T-helper 2 cell treated with Interferon-gamma antibody and Interleukin-4, amounts not matched to agents 100 ng/mL and 5 ng/mL, for 36 hours (primary cell): ENCODE data around the gene POP4. TPM values are rescaled to one million over a fixed set of nuclear protein-coding genes. Genes with fewer than 3 reads are reported as not detected.

Experiments
- intact Hi-C: fragments of 100-400 bp; cut with micrococcal nuclease; formaldehyde crosslinking; loops from one replicate; pipeline ENCODE4 v1.15.1; 2023
- total RNA-seq: library from RNA; stranded (reverse); gene quantifications from 2 replicates; pipeline ENCODE4 v1.2.3, GENCODE V29; 2022

Gene POP4
- total RNA-seq, 1 donor from 2014 or later: 104 TPM

DNA sequence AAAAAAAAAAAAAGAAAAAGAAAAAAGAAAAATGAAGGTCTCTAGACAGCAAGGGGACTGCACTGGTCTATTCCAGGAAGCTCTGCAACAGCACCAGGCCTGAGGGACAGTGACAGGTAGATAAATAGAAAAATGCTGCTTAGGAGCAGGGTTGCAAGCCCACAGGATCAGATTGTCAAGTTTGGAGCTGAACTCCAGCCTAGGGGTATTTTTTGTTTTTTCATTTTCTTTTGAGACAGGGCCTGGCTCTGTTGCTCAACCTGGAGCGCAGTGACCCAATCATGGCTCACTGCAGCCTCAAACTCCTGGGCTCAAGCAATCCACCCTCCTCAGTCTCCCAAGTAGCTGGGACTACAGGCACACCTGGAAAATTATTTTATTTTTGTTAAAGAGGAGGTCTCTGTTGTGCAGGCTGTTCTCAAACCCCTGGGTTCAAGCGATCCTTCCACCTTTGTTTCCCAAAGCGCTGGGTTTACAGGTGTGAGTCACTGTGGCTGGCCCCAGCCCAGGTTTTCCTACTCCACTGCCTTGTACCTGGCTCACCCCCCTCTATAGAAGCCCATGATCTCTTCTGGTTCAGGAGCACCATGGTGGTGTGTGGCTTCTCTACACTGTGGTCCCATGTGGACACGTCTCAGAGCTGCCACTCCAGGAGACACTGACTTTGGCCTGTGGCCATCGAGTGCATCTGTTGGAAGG, 23.9 kb downstream of the POP4 start:
- intact Hi-C loops: no loop called here

DNA sequence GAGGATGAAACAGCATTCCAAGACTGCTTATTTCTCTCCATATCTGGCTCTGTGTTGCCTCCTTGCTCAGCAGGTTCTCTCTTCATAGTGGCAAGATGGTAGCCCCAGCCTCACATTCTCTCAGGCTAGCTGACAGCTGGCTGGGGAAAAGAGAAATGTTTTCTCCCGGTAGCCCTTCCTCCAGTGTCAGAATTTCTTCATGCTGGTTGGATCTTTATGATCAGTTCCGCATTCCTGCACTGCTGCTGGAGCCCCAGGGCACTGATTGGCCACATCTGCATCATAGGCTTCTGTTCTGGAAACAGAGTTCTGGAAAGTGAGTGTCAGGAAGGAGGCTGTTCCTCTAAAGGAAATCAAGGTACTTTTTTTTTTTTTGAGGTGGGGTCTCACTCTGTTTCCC, 24.6 kb downstream of the POP4 start:
- intact Hi-C loops: no loop called here

DNA sequence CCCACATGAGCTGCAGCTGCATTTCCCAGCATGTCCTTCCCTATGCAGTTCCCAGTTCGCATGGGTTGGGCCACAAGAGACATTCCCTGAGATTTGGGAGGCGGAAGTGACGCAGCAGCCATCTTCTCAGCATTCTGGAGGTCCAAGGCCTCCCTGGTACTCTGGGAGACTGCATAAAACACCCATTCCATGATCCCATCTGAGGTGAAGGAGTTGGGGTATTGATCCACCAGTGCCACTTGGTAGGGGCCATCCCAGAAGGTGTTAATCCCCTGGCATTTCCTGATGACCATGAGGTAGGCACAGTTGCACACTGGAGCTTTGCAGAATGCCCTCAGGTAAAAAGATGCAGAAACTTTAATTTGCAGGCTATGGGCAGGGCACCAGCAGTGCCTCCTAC, 25.4 kb downstream of the POP4 start:
- intact Hi-C loops: no loop called here

DNA sequence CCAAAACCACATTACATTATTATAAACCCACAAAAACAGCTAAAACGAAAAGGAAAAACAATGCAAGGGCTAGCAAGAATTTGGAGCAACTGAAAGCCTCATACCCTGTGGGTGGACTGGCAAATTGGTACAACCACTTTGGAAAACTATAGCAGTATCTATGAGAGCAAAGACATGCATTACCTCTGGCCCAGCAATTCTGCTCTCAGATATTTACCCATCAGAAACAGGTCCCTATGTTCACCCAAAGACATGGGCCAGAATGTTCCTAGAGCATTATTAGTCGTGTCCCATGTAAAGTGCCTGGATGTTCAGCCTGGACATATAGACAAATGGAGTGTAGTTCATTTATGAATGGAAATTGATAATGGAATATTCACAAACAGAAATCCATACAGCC, 27.9 kb downstream of the POP4 start:
- intact Hi-C loops: no loop called here

DNA sequence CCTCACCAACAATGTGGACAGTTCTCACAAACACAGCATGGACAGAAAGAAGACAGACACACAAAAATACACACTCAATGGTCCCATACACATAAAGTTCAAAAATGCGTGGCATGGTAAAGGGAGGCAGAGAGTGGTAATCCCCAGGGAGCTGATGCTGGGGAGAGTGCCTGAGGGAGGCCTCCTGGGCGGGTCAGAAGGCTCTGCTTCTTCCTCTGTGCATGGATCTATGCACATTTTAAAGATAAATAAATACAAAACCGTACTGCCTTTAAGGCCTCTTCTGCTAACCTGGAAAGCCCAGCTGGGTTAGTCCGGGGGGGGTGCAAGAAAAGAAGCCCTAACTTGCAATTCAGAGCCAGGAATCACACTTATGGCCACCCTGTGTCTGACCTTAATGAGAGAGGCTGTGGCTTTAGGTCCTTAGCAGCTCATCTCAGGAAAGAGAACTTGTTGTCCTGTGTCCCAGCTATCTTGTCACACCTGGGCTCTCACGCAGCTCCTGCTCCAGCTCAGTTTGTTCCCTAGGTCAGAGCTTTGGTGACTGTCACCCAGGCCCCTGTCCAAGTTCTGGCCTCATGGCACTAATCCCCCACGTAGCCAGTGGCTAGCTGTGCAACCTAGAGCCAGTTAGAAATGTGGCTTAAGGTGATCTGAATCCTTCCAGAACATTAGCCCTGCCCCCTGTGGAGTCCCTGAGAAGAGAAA, 28.5 kb downstream of the POP4 start:
- intact Hi-C loops: no loop called here

DNA sequence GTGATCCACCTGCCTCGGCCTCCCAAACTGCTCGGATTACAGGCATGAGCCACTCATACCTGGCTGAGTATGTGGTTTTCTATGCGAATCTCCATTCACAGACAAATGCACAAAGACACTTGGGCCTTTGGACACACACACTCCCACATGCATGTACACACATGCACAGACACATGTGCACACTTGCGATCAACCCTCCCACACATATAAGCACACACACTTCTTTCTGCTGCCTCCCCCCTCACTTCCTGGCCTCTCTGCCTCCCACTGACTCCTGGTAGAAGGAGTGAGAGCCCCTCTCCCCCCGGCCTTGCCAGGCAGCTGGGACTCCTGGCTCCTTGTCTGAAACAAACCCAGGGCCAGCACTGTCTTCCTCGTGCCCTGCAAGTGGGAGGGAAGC, 29.9 kb downstream of the POP4 start:
- intact Hi-C loops: no loop called here

DNA sequence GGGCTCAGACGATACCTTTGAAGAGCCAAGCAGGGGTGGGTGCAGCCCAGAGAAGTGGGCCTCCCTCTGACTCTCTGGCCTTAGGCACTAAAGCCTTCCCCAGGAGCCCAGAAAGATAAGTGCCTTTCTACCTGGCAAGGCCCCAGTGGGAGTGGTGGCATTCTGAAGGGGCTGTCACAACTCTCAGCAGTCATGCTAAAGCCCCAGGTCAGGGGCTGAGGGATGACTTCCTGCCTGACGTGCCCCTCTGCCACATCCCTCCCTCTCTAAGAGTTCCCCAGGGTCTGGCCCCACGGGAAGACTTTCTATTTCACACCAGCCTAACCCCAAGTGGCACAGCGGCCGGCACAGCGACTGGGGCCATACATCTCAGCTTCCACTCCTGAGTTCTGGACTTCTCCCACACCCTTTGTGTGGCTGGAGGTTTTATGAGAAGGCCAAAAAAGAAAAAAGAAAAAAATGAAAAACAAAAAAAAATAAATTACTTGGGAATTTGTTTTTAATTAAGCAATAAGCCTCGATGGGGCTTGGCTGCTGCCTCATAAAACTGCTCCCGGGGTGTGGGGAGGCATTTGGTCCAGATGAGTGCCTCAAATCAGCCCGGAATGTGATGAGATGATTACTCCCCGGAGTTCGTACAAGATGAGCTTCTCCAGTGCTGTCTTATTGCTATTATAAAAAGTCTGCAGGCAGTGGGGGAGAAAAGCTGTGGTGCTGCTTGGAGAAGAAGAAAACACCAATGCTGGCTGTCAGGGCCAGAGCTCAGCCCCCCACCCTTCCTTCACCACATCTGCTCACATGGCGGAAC, 30.7 kb downstream of the POP4 start:
- intact Hi-C loops: no loop called here

DNA sequence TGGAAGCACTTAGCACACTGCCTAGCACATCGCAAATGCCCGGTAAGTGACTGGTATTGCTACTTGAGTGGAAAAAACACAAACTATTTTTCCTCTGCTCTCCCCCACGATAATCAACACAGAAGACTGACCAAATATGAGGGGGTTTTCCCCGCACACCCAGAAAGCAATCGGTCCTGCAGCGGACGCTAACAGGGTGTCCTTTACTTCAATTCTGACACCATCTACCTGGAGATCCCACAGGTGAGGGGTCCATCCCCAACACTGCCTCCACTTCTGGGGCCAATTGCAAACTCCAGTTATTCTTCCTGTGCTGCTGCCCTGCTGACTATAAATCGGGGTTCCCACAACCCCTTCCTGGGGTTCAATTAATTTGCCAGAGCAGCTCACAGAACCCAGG, 33.0 kb downstream of the POP4 start:
- intact Hi-C loops: no loop called here

DNA sequence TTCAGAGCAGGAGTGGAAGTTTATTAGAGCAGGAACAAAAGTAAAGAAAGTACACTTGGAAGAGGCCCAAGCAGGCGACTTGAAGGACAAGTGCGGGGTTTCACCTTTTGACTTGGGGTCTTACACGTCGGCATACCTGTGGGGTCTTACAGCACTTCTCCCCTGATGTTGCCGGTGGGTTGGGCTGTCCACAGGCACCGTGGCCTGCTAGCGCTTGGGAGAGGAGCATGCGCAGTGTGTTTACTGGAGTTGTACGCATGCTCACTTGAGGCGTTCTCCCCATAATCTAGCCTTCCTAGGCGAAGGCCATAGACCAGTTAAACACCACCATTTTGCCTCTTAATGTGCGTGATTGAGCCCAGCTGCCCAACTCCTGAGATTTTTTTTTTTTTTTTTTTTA, 34.1 kb downstream of the POP4 start:
- intact Hi-C loops: no loop called here

DNA sequence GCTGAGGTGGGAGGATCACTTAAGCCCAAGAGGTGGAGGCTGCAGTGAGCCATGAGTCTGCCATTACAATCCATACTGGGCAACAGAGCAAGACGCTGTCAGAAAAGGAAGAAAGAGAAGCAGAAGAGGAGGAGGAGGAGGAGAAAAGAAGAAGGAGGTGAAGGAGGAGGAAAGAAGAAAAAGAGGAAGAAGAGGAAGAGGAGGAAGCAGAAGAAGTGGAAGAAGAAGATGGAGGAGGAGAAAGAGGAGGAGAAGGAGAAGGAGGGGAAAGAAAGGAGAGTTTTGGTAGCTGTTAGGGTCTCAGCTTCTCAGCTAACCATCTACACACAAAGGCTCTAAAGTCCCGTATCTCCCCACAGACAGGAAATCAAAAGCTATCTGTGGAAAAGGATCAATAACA, 35.5 kb downstream of the POP4 start:
- intact Hi-C loops: no loop called here

DNA sequence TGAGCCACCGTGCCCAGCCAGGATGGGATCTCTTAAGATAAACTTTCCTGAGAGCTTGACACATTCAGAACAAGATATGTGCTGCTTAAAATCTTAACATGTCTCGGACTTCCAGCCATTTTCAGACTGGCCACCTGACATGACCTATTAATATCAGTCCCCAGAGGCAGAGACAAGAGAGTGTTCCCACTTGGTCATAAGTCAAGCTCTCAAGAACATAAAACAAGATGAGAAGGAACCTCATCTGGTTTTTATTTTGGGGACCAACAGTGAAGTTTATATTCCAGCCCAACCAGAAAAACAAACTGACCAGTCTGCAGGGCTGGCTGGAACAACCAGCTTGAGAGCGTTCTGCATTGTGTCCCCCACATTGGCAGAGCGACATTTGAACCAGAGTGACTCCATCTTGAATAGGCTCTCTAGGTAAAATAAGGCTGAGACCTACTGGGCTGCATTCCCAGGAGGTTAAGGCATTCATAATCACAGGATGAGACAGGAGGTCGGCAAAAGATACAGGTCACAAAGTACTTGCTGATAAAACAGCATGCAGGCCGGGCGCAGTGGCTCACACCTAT, 37.4 kb downstream of the POP4 start:
- intact Hi-C loops: no loop called here

DNA sequence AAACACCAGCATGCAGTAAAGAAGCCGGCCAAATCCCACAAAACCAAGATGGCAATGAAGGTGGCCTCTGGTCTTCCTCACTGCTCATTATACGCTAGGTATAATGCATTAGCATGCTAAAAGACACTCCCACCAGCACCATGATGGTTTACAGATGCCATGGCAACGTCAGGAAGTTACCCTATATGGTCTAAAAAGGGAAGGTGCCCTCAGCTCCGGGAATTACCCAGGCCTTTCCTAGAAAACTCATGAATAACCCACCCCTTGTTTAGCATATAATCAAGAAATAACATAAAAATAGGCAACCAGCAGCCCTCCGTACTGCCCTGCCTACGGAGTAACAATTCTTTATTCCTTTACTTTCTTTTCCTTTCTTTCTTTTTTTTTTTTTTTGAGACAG, 38.1 kb downstream of the POP4 start:
- intact Hi-C loops: no loop called here

DNA sequence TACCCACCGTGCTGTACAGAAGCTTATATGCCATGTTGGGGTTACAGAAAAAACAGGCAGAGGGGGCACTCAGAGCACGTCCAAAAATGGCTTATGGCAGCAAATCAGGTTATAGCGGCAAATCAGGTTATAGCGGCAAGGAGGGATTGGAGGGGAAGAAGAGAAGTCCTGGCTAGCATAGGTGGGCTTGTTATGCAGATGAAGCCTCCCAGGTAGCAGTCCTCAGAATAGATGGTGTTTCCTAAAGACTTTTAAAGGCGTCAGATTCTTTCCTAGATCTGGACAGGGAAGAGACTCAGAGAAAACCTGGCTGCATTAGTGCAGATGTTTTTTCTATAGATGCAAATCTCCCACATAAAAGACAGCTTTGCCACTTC, 39.4 kb downstream of the POP4 start:
- intact Hi-C loops: no loop called here

DNA sequence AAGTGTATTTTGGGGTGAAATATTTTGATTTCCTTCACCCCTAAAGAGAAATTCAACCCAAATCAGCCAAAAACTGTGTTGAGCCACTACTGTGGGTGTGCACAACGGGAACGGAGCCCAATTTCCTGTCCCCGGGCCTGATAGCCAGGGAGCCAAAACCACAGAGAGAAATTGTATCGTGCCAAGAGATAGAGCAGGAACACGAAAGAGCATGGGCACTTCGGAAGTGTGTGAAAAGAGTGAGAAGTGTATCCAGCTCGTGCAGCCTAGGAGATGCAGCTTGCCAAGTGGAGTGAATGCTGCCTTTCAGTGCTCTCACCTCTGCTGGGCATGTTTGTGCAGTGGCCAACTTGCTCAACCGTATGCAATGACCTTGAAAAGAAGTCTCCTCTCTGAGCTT, 39.8 kb downstream of the POP4 start:
- intact Hi-C loops: no loop called here

DNA sequence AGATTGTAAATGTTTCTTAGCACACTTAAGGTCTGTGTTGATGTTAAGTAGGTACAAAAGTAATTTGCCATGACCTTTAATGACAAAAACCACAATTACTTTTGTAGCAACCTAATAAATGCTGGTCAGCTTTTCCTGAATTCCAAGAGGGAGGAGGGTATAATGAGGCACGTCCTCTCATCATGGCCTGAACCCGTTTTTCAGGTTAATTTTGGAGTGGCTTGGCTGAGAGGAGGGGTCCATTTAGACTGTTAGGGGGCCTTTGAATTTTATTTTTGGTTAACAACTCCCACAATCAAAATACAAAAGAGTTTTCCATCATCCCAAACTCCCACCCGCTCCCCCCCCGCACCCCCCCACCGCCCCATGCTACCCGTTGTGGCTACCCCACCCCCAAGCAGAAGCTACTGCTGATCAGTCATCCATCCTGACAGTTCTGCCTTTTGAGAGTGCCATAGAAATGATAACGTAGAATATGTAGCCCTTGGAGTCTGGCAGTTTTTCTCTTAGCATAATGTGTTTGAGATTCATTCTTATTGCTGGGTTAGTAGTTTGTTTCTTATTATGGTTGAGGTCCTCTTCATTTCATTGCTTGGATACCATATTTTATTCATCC, 44.8 kb downstream of the POP4 start:
- intact Hi-C loops: no loop called here

DNA sequence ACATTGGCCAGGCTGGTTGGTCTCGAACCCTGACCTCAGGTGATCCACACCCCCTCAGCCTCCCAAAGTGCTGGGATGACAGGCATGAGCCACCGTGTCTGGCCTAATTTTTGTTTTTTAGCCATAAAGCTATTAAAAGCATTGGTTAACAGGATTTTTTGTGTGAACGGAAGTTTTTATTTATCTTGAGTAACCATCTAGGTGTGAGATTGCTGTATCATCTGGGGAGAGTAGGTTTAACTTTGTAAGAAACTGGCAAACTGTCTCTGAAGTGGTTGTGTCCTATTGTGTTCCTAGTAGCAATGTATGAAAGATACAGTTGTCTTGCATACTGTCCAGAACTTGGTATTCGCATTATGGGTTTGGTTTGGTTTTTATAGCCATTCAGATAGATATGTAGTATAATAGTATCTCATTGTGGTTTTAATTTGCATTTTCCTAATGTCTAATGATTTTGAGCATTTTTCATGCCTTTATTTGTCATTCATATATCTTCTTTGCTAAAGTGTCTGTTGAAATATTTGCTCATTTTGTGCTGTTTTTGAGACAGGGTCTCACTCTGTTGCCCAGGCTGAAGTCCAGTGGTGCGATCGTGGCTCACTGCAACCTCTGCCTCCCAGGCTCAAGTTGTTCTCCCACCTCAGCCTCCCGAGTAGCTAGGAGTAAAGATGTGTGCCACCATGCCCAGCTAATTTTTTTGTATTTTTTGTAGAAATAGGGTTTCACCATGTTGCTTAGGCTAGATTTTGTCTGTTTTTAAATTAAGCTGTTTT, 45.7 kb downstream of the POP4 start:
- intact Hi-C loops: no loop called here

DNA sequence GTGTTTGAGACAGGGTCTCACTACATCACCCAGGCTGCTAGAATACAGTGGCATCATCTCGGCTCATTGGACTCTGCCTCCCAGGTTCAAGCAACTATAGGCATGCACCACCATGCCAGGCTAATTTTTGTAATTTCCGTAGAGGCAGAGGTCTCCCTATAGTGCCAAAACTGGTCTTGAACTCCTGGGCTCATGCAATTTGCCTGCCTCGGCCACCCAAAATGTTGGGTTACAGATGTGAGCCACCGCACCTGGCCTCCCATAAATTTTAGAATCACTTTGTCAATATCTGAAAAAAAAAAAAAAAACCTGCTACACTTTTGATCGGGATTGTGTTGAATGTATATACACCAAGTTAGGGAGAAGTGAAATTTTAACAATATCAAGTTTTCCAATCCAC, 47.3 kb downstream of the POP4 start:
- intact Hi-C loops: no loop called here

DNA sequence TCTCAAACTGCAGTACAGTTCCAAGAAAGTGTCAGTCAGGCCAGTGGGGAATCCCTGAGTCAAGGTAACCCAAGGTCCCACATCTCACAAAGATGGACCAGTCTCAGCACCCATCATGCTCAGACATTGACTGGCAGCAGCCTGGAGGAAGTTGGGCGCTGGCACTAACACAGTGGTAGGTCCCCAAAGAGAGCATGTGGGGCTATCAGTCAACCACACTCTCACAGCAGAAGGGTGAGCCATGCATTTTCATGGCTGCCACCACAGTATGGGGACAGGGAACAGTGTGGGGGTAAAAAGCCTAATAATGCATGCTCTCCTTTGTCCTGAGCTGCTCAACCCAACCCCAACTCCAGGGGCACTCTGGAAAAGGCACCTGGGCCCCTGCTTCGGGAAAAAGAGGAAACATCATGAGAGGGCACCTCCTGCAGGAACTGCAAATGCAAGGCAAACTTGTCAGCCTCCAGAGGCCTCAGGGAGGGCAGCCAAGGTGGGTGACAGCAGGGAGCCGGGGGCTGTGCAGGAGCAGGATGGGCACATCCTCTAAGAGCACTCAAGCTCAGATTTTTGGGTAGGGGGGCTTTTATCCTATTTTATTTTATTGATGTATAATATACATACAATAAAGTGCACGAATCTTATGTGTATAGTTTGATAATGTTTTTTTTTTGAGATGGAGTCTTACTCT, 49.7 kb downstream of the POP4 start:
- intact Hi-C loops: no loop called here

DNA sequence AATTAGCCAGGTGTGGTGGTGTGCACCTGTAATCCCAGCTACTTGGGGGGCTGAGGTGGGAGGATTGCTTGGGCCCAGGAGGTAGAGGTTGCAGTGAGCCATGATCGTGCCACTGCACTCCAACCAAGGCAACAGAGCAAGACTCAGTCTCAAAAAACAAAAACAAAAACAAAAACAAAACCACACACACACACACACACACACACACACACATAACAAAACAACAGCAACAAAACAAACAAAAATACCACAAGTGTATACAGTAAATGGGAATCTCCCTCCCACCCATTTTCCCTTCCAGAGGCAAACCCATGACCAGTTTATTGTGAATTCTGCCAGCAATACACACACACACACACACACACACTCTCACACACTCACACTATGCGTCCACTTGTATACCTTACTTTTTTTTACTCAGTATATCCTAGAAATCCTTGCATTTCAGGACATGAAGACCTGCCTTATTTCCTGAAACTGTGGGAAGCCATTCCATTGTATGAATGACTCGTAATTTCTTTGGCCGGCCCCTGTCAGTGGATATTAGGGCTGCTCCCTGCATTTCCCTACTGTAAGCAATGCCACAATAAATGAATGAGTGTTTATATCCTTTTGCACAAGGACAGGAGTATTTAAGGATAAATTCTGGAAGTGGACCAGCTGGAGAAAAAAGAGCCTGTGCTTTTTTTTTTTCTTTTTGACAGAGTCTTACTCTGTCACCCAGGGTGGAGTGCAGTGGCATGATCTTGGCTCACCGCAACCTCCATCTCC, 52.3 kb downstream of the POP4 start:
- intact Hi-C loops: no loop called here

DNA sequence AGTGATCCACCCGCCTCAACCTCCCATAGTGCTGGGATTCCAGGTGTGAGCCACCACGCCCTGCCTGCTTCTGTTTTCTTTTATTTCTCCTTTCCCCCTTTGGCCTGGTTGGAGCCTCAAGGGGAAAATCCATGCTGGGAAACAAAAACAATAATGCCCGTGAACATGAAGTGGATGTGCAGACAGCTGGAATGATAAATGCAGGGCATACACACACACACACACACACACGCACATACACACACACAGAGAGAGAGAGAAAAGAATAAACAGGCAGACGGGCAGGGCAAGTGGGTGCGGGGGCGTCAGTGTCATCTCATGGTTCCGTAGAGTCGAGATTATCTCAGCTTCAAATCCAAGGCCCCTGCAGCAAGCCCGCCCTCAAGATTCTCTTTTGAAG, 54.8 kb downstream of the POP4 start:
- intact Hi-C loops: no loop called here
